ENCODE data around the gene ALLC.

DNA sequence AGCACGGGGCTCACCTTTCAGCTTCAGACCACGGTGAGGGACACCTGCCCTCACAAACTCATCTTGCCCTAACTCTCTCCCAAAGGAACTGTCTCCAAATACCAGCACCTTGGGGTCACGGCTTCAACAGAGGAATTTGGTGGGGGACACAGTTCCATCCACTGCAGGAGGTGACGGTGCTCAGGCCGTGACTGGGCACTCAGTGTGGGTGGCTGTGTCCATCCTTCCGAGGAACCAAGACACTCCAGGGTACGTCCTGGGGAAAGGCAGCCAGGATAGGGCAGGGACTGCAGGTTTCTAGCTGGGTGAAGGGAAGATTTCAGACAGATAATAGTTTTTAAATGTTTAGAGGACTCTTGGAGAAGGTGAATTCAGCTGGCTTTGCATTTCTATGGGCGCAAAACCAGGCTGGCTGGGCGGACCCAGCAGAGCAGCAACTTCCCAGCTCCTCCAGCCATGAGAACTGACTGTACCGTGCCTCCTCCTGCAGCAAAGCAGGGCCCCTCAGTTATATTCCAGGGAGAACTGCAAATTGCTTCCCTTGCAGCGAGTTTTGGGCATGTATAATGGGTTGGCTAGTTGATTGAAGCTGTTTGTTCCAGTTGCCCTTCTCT, 23.9 kb upstream of the ALLC start:
- TF ChIP-seq, protein P1, sequence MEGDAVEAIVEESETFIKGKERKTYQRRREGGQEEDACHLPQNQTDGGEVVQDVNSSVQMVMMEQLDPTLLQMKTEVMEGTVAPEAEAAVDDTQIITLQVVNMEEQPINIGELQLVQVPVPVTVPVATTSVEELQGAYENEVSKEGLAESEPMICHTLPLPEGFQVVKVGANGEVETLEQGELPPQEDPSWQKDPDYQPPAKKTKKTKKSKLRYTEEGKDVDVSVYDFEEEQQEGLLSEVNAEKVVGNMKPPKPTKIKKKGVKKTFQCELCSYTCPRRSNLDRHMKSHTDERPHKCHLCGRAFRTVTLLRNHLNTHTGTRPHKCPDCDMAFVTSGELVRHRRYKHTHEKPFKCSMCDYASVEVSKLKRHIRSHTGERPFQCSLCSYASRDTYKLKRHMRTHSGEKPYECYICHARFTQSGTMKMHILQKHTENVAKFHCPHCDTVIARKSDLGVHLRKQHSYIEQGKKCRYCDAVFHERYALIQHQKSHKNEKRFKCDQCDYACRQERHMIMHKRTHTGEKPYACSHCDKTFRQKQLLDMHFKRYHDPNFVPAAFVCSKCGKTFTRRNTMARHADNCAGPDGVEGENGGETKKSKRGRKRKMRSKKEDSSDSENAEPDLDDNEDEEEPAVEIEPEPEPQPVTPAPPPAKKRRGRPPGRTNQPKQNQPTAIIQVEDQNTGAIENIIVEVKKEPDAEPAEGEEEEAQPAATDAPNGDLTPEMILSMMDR (IDR thresholded peaks at IDR 0.05 in 2 of 3, conservative IDR thresholded peaks at IDR 0.05 in 1 of 3; ENCODE audit: insufficient read depth in 2 of 3, low read depth in 1 of 3, low read length in 3 of 3) = no peak
- TF ChIP-seq HMG20B (CRISPR knock-in tag; IDR thresholded peaks at IDR 0.05) = no peak
- no peak for TF ChIP-seq POLR2A (conservative IDR thresholded peaks at IDR 0.05)
- TF ChIP-seq SETDB1 (IDR thresholded peaks at IDR 0.05; ENCODE audit: low read length) = no peak
- TF ChIP-seq EZH2 (IDR thresholded peaks at IDR 0.05; ENCODE audit: borderline replicate concordance, low read depth, low read length) = no peak
- TF ChIP-seq EHMT2 (IDR thresholded peaks at IDR 0.05) = no peak
- no peak for TF ChIP-seq YY1 (IDR thresholded peaks at IDR 0.05; ENCODE audit: borderline replicate concordance in 1 of 3, control insufficient read depth in 1 of 3, extremely low read depth in 1 of 3, insufficient read depth in 3 of 3, insufficient read length in 1 of 3, insufficient replicate concordance in 2 of 3, low read depth in 1 of 3, low read length in 2 of 3)
- TF ChIP-seq CEBPB (tag; IDR thresholded peaks at IDR 0.05) = no peak
- TF ChIP-seq ZNF830 (CRISPR knock-in tag; IDR thresholded peaks at IDR 0.05) = no peak

All from K562 (cell line).